Naive thymus-derived CD4-positive, alpha-beta T cell (primary cell): Measurements from ENCODE around the gene CFAP299. TPM values are rescaled to one million over a fixed set of nuclear protein-coding genes. Genes with fewer than 3 reads are reported as not detected.

Experiments
- ATAC-seq: fragments of 150-1000 bp; cut with Tn5 transposase; 2 replicates; pipeline ENCODE4 v1.10.0; 2021; ENCODE audit warnings: mild to moderate bottlenecking, moderate library complexity
- CTCF ChIA-PET: fragments of 350-600 bp; sonication (Branson Sonifier 250); formaldehyde crosslinking; loops from one replicate; lab custom pipeline; 2021; ENCODE audit warnings: antibody characterized with exemption; lab: Charles Lee
- POLR2A ChIA-PET: fragments of 350-600 bp; sonication (Branson Sonifier 250); formaldehyde crosslinking; loops from one replicate; lab custom pipeline; 2021; ENCODE audit warnings: antibody characterized with exemption, inconsistent platforms; lab: Charles Lee
- DNase-seq, 9 donors: peaks; one replicate each; pipeline versions ENCODE4 v3.0.0 to v3.0.0-alpha.2; 2020 to 2022; ENCODE audit warnings: mixed read lengths in 1 of 9
- H3K27ac ChIP-seq: one replicate; pipeline ENCODE4 v1.7.0; 2013; ENCODE audit warnings: mild to moderate bottlenecking, low read depth, low read length, moderate library complexity
- H3K27me3 ChIP-seq, 2 donors: one replicate each; pipeline ENCODE4 v1.7.0; 2013; ENCODE audit warnings: low read length in 2 of 2, mild to moderate bottlenecking in 2 of 2, moderate library complexity in 2 of 2; ENCODE audit not compliant: control insufficient read depth in 2 of 2, insufficient read depth in 2 of 2
- H3K36me3 ChIP-seq, 3 experiments: 1 replicate in 2 of 3; 2 replicates in 1 of 3; pipeline ENCODE4 v1.7.0; 2013; ENCODE audit warnings: low read length in 3 of 3, mild to moderate bottlenecking in 3 of 3, moderate library complexity in 1 of 3; ENCODE audit not compliant: insufficient read depth in 3 of 3, control insufficient read depth in 2 of 3
- H3K4me1 ChIP-seq, 2 donors: one replicate each; pipeline ENCODE4 v1.7.0; 2013; ENCODE audit warnings: low read length in 2 of 2, mild to moderate bottlenecking in 2 of 2, moderate library complexity in 1 of 2; ENCODE audit not compliant: control insufficient read depth in 2 of 2, insufficient read depth in 2 of 2
- H3K4me3 ChIP-seq: 2 replicates; pipeline ENCODE4 v1.7.0; 2013; ENCODE audit warnings: mild to moderate bottlenecking, low read length
- H3K9me3 ChIP-seq, 3 experiments: 1 replicate in 2 of 3; 2 replicates in 1 of 3; pipeline ENCODE4 v1.7.0; 2013; ENCODE audit warnings: low read length in 3 of 3; ENCODE audit not compliant: control insufficient read depth in 2 of 3
- H3K27ac Mint-ChIP-seq, 9 donors: one replicate each; pipeline ENCODE4 v1.8.0; 2020 to 2022; ENCODE audit warnings: mixed read lengths in 9 of 9, mild to moderate bottlenecking in 8 of 9, moderate library complexity in 5 of 9, inconsistent platforms in 2 of 9
- H3K27me3 Mint-ChIP-seq, 5 donors: one replicate each; pipeline ENCODE4 v1.8.0; 2021 to 2022; ENCODE audit warnings: mixed read lengths in 5 of 5, mild to moderate bottlenecking in 1 of 5
- H3K36me3 Mint-ChIP-seq, 5 donors: one replicate each; pipeline ENCODE4 v1.8.0; 2020 to 2022; ENCODE audit warnings: mixed read lengths in 5 of 5, mild to moderate bottlenecking in 3 of 5, inconsistent platforms in 1 of 5
- H3K4me1 Mint-ChIP-seq, 7 donors: one replicate each; pipeline ENCODE4 v1.8.0; 2020 to 2022; ENCODE audit warnings: mixed read lengths in 7 of 7, mild to moderate bottlenecking in 3 of 7, inconsistent platforms in 1 of 7
- H3K4me3 Mint-ChIP-seq, 10 donors: one replicate each; pipeline ENCODE4 v1.8.0; 2020 to 2022; ENCODE audit warnings: mild to moderate bottlenecking in 10 of 10, mixed read lengths in 10 of 10, moderate library complexity in 6 of 10, inconsistent platforms in 2 of 10
- H3K9me3 Mint-ChIP-seq, 11 donors: one replicate each; pipeline ENCODE4 v1.8.0; 2020 to 2022; ENCODE audit warnings: mixed read lengths in 11 of 11, mild to moderate bottlenecking in 4 of 11, inconsistent platforms in 1 of 11, moderate library complexity in 1 of 11
- intact Hi-C, 2 donors: fragments of 100-400 bp; cut with micrococcal nuclease; formaldehyde crosslinking; loops; one replicate each; pipeline ENCODE4 v1.15.1; 2023
- polyA plus RNA-seq, 2 donors: library from polyadenylated mRNA; unstranded; fragments of 300-500 nt; fragmentation: Illumina TruSeq; gene quantifications; one replicate each; pipeline ENCODE4 v1.2.3, GENCODE V29; 2021
- total RNA-seq, 6 experiments: library from RNA in 5 of 6; stranded (reverse) in 5 of 6; gene quantifications; 1 replicate in 5 of 6; 2 replicates in 1 of 6; pipeline ENCODE4 v1.2.3 and lab custom pipeline; 2021 to 2026

The CFAP299 gene
- total and polyA plus RNA-seq, 7 experiments from 2014 or later: not detected

GRCh38 chr4:80542747-80543146 is 207.2 kb downstream of the CFAP299 start:
- Histone ChIP-seq H3K36me3 (no peaks in the 10 kb centered on the region), H3K27ac (no peak overlapping the region), H3K4me3 (no peak overlapping the region), H3K27me3 (no peaks in the 10 kb centered on the region), H3K4me1 (peaks cover 7 to 11% of the 10 kb centered on the region in 2 donors), H3K9me3 (no peaks in the 10 kb centered on the region)
- DNase-seq: no peak
- peaks cover 5 to 45% (median 8%) of the 10 kb centered on the region in 5 donors for H3K27me3 Mint-ChIP-seq
- H3K9me3 Mint-ChIP-seq: peaks cover 0 to 11% (median 2%) of the 10 kb centered on the region in 11 donors
- POLR2A ChIA-PET: no interaction called here
- peak overlapping the region in 1 of 10 donors; percentile 45 for H3K4me3 Mint-ChIP-seq
- H3K4me1 Mint-ChIP-seq: peaks cover 8 to 33% (median 21%) of the 10 kb centered on the region in 7 donors
- no peak for ATAC-seq
- CTCF ChIA-PET: no interaction called here
- intact Hi-C loops: no loop called here
- peaks cover 0 to 22% (median 4%) of the 10 kb centered on the region in 5 donors for H3K36me3 Mint-ChIP-seq
- no peak overlapping the region for H3K27ac Mint-ChIP-seq

GRCh38 chr4:80560337-80560736 is 224.8 kb downstream of the CFAP299 start:
- ChIA-PET POLR2A (no interaction called here), CTCF (no interaction called here)
- DNase-seq (no peak), ATAC-seq (no peak)
- Mint-ChIP-seq H3K4me3 (no peak overlapping the region), H3K27ac (no peak overlapping the region), H3K36me3 (peaks cover 0 to 17% (median 7%) of the 10 kb centered on the region in 5 donors), H3K4me1 (peaks cover 0 to 12% (median 6%) of the 10 kb centered on the region in 7 donors), H3K9me3 (peaks cover 0 to 27% (median 9%) of the 10 kb centered on the region in 11 donors), H3K27me3 (no peaks in the 10 kb centered on the region)
- Histone ChIP-seq H3K9me3 (no peaks in the 10 kb centered on the region), H3K4me3 (no peak overlapping the region), H3K4me1 (no peaks in the 10 kb centered on the region), H3K36me3 (no peaks in the 10 kb centered on the region), H3K27ac (no peak overlapping the region), H3K27me3 (no peaks in the 10 kb centered on the region)
- intact Hi-C loops: no loop called here

GRCh38 chr4:80566203-80566872 is 230.8 kb downstream of the CFAP299 start:
- Mint-ChIP-seq H3K36me3 (peaks cover 0 to 9% (median 7%) of the 10 kb centered on the region in 5 donors), H3K9me3 (peaks cover 0 to 23% (median 7%) of the 10 kb centered on the region in 11 donors), H3K27ac (peak overlapping the region in 2 of 9 donors; percentile 18 to 62), H3K4me3 (peak overlapping the region in 6 of 10 donors; percentile 18 to 65 (median 52)), H3K27me3 (no peaks in the 10 kb centered on the region), H3K4me1 (peaks cover 0 to 20% (median 9%) of the 10 kb centered on the region in 7 donors)
- no peaks in the 10 kb centered on the region for H3K27me3 ChIP-seq
- H3K36me3 ChIP-seq: no peaks in the 10 kb centered on the region
- intact Hi-C loops: no loop called here
- no peaks in the 10 kb centered on the region for H3K9me3 ChIP-seq
- ChIA-PET POLR2A (no interaction called here), CTCF (interaction anchor here (0.6 kb wide), 1 partner anchor 21 kb away, joined by 3 read pairs; no protein-coding TSS in a partner anchor)
- ATAC-seq (no peak), DNase-seq (no peak)
- no peak overlapping the region for H3K27ac ChIP-seq
- no peaks in the 10 kb centered on the region for H3K4me1 ChIP-seq
- H3K4me3 ChIP-seq: no peak overlapping the region

- CTCF ChIA-PET: no interaction called here
- POLR2A ChIA-PET: no interaction called here
- H3K27me3 ChIP-seq: no peaks in the 10 kb centered on the region
- Mint-ChIP-seq H3K9me3 (peaks cover 0 to 11% (median 2%) of the 10 kb centered on the region in 11 donors), H3K36me3 (peaks cover 0 to 4% (median 0%) of the 10 kb centered on the region in 5 donors), H3K27ac (no peak overlapping the region), H3K4me1 (peaks cover 0 to 20% (median 9%) of the 10 kb centered on the region in 7 donors), H3K27me3 (no peaks in the 10 kb centered on the region), H3K4me3 (no peak overlapping the region)
- no peaks in the 10 kb centered on the region for H3K36me3 ChIP-seq
- ATAC-seq (no peak), DNase-seq (no peak)
- intact Hi-C loops: no loop called here
- no peaks in the 10 kb centered on the region for H3K9me3 ChIP-seq
- H3K4me1 ChIP-seq: no peaks in the 10 kb centered on the region
- H3K4me3 ChIP-seq: no peak overlapping the region
- H3K27ac ChIP-seq: no peak overlapping the region
These were observed 233.4 kb downstream of the CFAP299 start for GRCh38 chr4:80568891-80569290.

- intact Hi-C loops: no loop called here
- Histone ChIP-seq H3K27ac (no peak overlapping the region), H3K9me3 (no peaks in the 10 kb centered on the region), H3K4me1 (peaks cover 0 to 6% of the 10 kb centered on the region in 2 donors), H3K36me3 (no peaks in the 10 kb centered on the region), H3K27me3 (no peaks in the 10 kb centered on the region), H3K4me3 (no peak overlapping the region)
- Mint-ChIP-seq H3K27ac (no peak overlapping the region), H3K9me3 (peaks cover 0 to 20% (median 5%) of the 10 kb centered on the region in 11 donors), H3K4me3 (no peak overlapping the region), H3K4me1 (peaks cover 0 to 18% (median 16%) of the 10 kb centered on the region in 7 donors), H3K27me3 (no peaks in the 10 kb centered on the region), H3K36me3 (peaks cover 0 to 14% (median 4%) of the 10 kb centered on the region in 5 donors)
- ATAC-seq: no peak
- no peak for DNase-seq
- POLR2A ChIA-PET: no interaction called here
- CTCF ChIA-PET: no interaction called here
These were observed 241.3 kb downstream of the CFAP299 start for GRCh38 chr4:80576796-80577195.

- ATAC-seq (no peak), DNase-seq (no peak)
- CTCF ChIA-PET: no interaction called here
- Histone ChIP-seq H3K9me3 (no peaks in the 10 kb centered on the region), H3K36me3 (no peaks in the 10 kb centered on the region), H3K27me3 (no peaks in the 10 kb centered on the region), H3K4me3 (no peak overlapping the region), H3K4me1 (peaks cover 0 to 6% of the 10 kb centered on the region in 2 donors), H3K27ac (no peak overlapping the region)
- Mint-ChIP-seq H3K4me3 (no peak overlapping the region), H3K9me3 (peaks cover 0 to 17% (median 5%) of the 10 kb centered on the region in 11 donors), H3K27me3 (no peaks in the 10 kb centered on the region), H3K36me3 (peaks cover 0 to 14% (median 4%) of the 10 kb centered on the region in 5 donors), H3K27ac (no peak overlapping the region), H3K4me1 (peaks cover 0 to 26% (median 20%) of the 10 kb centered on the region in 7 donors)
- POLR2A ChIA-PET: interaction anchor here (1.1 kb wide), 1 partner anchor 86 kb away, joined by 4 read pairs; no protein-coding TSS in a partner anchor
- intact Hi-C loops: no loop called here
These were observed 242.5 kb downstream of the CFAP299 start for GRCh38 chr4:80578001-80578400.
